Lower lobe of right lung (tissue), 2 donors: ENCODE results near the gene TMEM170B. TPM values are rescaled to one million over a fixed set of nuclear protein-coding genes. Genes with fewer than 3 reads are reported as not detected.

Experiments used
- ATAC-seq, 2 donors: fragments of 200-7000 bp; cut with Tn5 transposase; one replicate each; pipeline ENCODE4 v1.9.1; 2020 to 2022; ENCODE audit warnings: mild to moderate bottlenecking in 2 of 2, moderate library complexity in 2 of 2
- DNase-seq: peaks from one replicate; pipeline ENCODE4 v3.0.0-alpha.2; 2020
- H3K27ac ChIP-seq: fragments of 200-600 bp; one replicate; pipeline ENCODE4 v1.8.0; 2022
- H3K27me3 ChIP-seq: fragments of 200-600 bp; one replicate; pipeline ENCODE4 v1.8.0; 2022; ENCODE audit warnings: low read depth
- H3K36me3 ChIP-seq: fragments of 200-600 bp; one replicate; pipeline ENCODE4 v1.8.0; 2022; ENCODE audit warnings: mild to moderate bottlenecking
- H3K4me1 ChIP-seq: fragments of 200-600 bp; one replicate; pipeline ENCODE4 v1.8.0; 2022
- H3K4me3 ChIP-seq: fragments of 200-600 bp; one replicate; pipeline ENCODE4 v1.8.0; 2022; ENCODE audit warnings: mild to moderate bottlenecking
- H3K9me3 ChIP-seq: fragments of 200-600 bp; one replicate; pipeline ENCODE4 v1.8.0; 2022
- CTCF ChIP-seq: fragments of 200-600 bp; IDR thresholded peaks from one replicate; pipeline ENCODE4 v1.8.0; 2022; ENCODE audit warnings: antibody characterized with exemption, mild to moderate bottlenecking
- intact Hi-C: fragments of 100-400 bp; cut with DNase I; formaldehyde crosslinking; loops from one replicate; pipeline ENCODE4 v1.11.0; 2022
- total RNA-seq: library from RNA; stranded (reverse); fragmentation: NEBNext Ultra II Directional; extraction: Animal tissue kit (Norgen Biotek cat#: 25700); gene quantifications from one replicate; pipeline ENCODE4 v1.2.1, GENCODE V29; 2021
- donor health status: DM: no; HTN: yes; CAD: no; lungs with severe emphysema.

Gene TMEM170B
- total RNA-seq, 1 donor from 2014 or later: 12.4 TPM

DNA sequence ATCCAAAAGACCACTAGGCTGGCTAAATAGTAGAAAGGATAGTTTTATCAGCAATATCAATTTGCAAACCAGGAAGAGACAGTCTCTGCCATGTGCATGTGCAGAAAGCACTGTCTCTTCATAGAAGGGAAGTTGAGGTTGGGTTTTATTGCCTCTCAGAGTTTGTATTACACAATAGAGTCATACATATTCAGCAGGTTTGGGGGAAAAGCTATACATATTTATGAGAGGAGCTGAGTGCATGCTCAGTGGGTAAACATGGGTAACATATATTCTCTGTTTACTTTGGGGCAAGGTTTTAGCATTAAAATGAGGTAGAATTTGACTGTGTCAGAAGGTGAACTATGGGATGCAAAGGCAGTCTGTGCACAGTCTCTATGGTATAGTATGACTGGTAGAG, 14.9 kb downstream of the TMEM170B start:
- H3K27me3 ChIP-seq: no peaks in the 10 kb centered on the region
- no peak overlapping the region for H3K4me3 ChIP-seq
- no peak for TF ChIP-seq CTCF
- ATAC-seq (peak; percentile 43 to 47), DNase-seq (no peak)
- no peaks in the 10 kb centered on the region for H3K9me3 ChIP-seq
- no peaks in the 10 kb centered on the region for H3K4me1 ChIP-seq
- intact Hi-C loops: no loop called here
- H3K27ac ChIP-seq: no peak overlapping the region
- no peaks in the 10 kb centered on the region for H3K36me3 ChIP-seq

DNA sequence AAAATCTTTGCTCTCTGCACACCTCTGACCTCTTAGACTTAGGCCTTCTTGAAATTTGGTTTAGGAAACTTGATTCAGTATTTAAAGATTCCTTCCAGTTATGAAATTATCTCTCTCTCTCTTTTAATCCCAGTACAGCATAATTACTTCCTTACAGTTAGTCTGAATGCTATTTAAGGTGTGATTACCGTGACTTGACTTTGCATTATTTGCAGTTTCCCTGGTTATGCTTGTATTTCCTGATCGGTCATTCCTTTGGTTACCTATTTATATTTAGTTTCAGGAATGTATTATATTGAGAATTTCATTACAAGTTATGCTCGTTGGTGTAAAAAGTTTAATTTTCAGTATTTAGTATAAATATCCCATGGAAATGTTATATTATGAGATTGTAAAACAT, 16.3 kb downstream of the TMEM170B start:
- DNase-seq (no peak), ATAC-seq (no peak)
- H3K4me1 ChIP-seq: no peaks in the 10 kb centered on the region
- no peaks in the 10 kb centered on the region for H3K27me3 ChIP-seq
- intact Hi-C loops: no loop called here
- no peaks in the 10 kb centered on the region for H3K9me3 ChIP-seq
- H3K4me3 ChIP-seq: no peak overlapping the region
- no peak overlapping the region for H3K27ac ChIP-seq
- no peak for TF ChIP-seq CTCF
- H3K36me3 ChIP-seq: no peaks in the 10 kb centered on the region

- intact Hi-C loops: no loop called here
- H3K27me3 ChIP-seq: no peaks in the 10 kb centered on the region
- H3K4me3 ChIP-seq: no peak overlapping the region
- H3K4me1 ChIP-seq: no peaks in the 10 kb centered on the region
- no peaks in the 10 kb centered on the region for H3K36me3 ChIP-seq
- no peak for ATAC-seq
- TF ChIP-seq CTCF: no peak
- H3K9me3 ChIP-seq: no peaks in the 10 kb centered on the region
- H3K27ac ChIP-seq: no peak overlapping the region
- DNase-seq: no peak
These were observed 18.8 kb downstream of the TMEM170B start for GRCh38 chr6:11556309-11556708.

- no peak for DNase-seq
- Histone ChIP-seq H3K4me1 (peaks cover 6% of the 10 kb centered on the region), H3K27me3 (no peaks in the 10 kb centered on the region), H3K36me3 (peaks cover 14% of the 10 kb centered on the region), H3K9me3 (no peaks in the 10 kb centered on the region), H3K4me3 (no peak overlapping the region), H3K27ac (no peak overlapping the region)
- intact Hi-C loops: no loop called here
- TF ChIP-seq CTCF: no peak
- ATAC-seq: no peak
These were observed 26.2 kb downstream of the TMEM170B start for GRCh38 chr6:11563793-11564192.

GRCh38 chr6:11566609-11567008, 29.1 kb downstream of the TMEM170B start:
- DNase-seq: no peak
- H3K36me3 ChIP-seq: peaks cover 14% of the 10 kb centered on the region
- peaks cover 6% of the 10 kb centered on the region for H3K4me1 ChIP-seq
- no peaks in the 10 kb centered on the region for H3K9me3 ChIP-seq
- no peaks in the 10 kb centered on the region for H3K27me3 ChIP-seq
- no peak overlapping the region for H3K4me3 ChIP-seq
- intact Hi-C loops: no loop called here
- no peak for ATAC-seq
- H3K27ac ChIP-seq: no peak overlapping the region
- no peak for TF ChIP-seq CTCF

DNA sequence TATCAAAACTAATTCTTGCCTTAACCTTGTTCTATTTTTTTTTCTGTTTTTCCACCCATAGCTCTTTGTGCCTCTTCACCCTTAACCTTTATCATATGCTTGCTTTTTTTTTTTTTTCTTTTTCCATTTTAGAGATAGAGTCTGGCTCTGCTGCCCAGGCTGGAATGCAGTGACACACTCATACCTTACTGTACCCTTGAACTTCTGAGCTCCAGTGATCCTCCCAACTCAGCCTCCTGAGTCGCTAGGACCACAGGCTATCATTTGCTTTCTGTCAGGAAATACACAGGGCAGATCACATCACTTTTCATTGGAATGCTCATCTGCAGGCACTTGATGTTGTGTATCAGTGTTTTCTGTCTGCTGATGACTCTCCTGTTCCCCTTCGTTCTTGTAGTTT, 33.5 kb downstream of the TMEM170B start:
- DNase-seq: no peak
- Histone ChIP-seq H3K27me3 (no peaks in the 10 kb centered on the region), H3K4me3 (no peak overlapping the region), H3K27ac (no peak overlapping the region), H3K4me1 (peaks cover 3% of the 10 kb centered on the region), H3K36me3 (peaks cover 13% of the 10 kb centered on the region), H3K9me3 (no peaks in the 10 kb centered on the region)
- TF ChIP-seq CTCF: no peak
- ATAC-seq: no peak
- intact Hi-C loops: no loop called here
